ENCODE results near the gene ZNF485. TPM values are rescaled to one million over a fixed set of nuclear protein-coding genes. Genes with fewer than 3 reads are reported as not detected.

ZNF485 gene
- polyA plus RNA-seq, 3 donors, result 0.19 to 0.79 (median 0.27) TPM

DNA sequence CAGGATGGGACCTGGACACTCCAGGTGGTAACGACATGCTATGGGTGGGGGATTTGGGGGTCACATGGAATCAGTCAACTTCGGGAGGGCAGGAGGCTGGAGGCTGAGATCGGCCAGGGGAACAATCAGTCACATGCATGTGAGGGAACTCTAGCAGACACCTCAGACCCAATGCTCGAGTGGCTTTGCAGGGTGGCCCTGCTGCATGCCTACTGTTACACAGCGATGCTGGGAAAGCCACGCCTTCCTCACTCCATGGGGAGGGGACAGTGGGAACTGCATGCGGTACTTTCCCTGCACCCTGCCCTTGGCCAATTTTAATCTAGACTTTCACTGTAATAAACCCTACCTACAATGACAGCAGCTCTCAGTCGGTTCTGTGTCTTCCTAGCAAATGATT lies 49.1 kb downstream of the ZNF485 start:
- no peaks in the 10 kb centered on the region for H3K27me3 ChIP-seq (ENCODE audit: control insufficient read depth in 2 of 2, insufficient read depth in 2 of 2, low read length in 2 of 2)
- no peak overlapping the region for H3K9ac ChIP-seq (ENCODE audit: insufficient read depth, low read length, poor library complexity, severe bottlenecking)
- TF ChIP-seq, protein P1, sequence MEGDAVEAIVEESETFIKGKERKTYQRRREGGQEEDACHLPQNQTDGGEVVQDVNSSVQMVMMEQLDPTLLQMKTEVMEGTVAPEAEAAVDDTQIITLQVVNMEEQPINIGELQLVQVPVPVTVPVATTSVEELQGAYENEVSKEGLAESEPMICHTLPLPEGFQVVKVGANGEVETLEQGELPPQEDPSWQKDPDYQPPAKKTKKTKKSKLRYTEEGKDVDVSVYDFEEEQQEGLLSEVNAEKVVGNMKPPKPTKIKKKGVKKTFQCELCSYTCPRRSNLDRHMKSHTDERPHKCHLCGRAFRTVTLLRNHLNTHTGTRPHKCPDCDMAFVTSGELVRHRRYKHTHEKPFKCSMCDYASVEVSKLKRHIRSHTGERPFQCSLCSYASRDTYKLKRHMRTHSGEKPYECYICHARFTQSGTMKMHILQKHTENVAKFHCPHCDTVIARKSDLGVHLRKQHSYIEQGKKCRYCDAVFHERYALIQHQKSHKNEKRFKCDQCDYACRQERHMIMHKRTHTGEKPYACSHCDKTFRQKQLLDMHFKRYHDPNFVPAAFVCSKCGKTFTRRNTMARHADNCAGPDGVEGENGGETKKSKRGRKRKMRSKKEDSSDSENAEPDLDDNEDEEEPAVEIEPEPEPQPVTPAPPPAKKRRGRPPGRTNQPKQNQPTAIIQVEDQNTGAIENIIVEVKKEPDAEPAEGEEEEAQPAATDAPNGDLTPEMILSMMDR (IDR thresholded peaks at IDR 0.05), result no peak
- Mint-ChIP-seq H3K36me3 (no peaks in the 10 kb centered on the region), H3K4me1 (no peaks in the 10 kb centered on the region), H3K27me3 (ENCODE audit: low read depth in 3 of 3) (peaks cover 5 to 13% (median 6%) of the 10 kb centered on the region in 3 donors), H3K4me3 (no peak overlapping the region), H3K9me3 (peaks cover 0 to 8% (median 5%) of the 10 kb centered on the region in 7 donors), H3K27ac (no peak overlapping the region)
- H3K4me2 ChIP-seq (replicated peaks; ENCODE audit: extremely low read depth, low read length, poor library complexity, severe bottlenecking), result no peak overlapping the region
- no peak overlapping the region for H2AFZ ChIP-seq (ENCODE audit: insufficient read depth, low read depth, low read length, poor library complexity, severe bottlenecking)
- no peak for DNase-seq
- H3K4me3 ChIP-seq (replicated peaks in 1 of 3; ENCODE audit: low read depth in 2 of 3, low read length in 3 of 3), result no peak overlapping the region
- H3K4me1 ChIP-seq (ENCODE audit: control insufficient read depth in 1 of 2, insufficient read depth in 2 of 2, low read length in 2 of 2), result no peaks in the 10 kb centered on the region
- H3K79me2 ChIP-seq (ENCODE audit: insufficient read depth, low read length), result no peaks in the 10 kb centered on the region
- no peak overlapping the region for H3K27ac ChIP-seq (ENCODE audit: low read depth in 1 of 2, low read length in 2 of 2)
- intact Hi-C loops (cut with micrococcal nuclease), result no loop called here
- WGBS (ENCODE audit: insufficient coverage), result 95% methylated on average over 5 of the region's 8 CpGs
- no peaks in the 10 kb centered on the region for H4K20me1 ChIP-seq (ENCODE audit: insufficient read depth, low read length)
- H3K36me3 ChIP-seq (replicated peaks in 1 of 2; ENCODE audit: control insufficient read depth in 1 of 2, insufficient read depth in 2 of 2, low read length in 2 of 2), result no peaks in the 10 kb centered on the region
- no peaks in the 10 kb centered on the region for H3K9me3 ChIP-seq (replicated peaks in 1 of 2; ENCODE audit: control insufficient read depth in 1 of 2, insufficient read depth in 1 of 2, low read length in 2 of 2)

DNA sequence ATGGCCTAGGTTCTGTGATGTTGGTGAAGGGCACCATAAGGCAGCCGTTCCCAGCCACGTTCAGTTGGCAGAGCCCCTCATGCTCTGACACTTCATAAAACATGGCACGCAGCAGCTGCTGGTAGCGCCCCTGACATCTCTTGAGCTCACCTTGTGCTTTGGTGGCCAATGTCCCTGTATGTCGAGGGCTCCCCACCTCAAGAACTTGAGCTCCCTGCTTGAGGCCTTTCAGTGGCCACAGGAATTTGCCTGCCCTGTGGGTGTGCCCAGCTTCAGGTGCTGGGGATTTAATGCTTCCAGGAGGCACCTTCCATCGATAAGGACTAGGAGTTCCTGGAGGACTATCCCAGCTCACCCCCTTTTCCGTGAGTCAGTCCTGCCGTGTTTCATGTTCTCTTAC lies 52.0 kb downstream of the ZNF485 start:
- Histone ChIP-seq H2AFZ (ENCODE audit: insufficient read depth, low read depth, low read length, poor library complexity, severe bottlenecking) (no peak overlapping the region), H3K9ac (ENCODE audit: insufficient read depth, low read length, poor library complexity, severe bottlenecking) (no peak overlapping the region), H3K79me2 (ENCODE audit: insufficient read depth, low read length) (no peaks in the 10 kb centered on the region), H3K4me1 (ENCODE audit: control insufficient read depth in 1 of 2, insufficient read depth in 2 of 2, low read length in 2 of 2) (no peaks in the 10 kb centered on the region), H4K20me1 (ENCODE audit: insufficient read depth, low read length) (no peaks in the 10 kb centered on the region), H3K4me2 (replicated peaks; ENCODE audit: extremely low read depth, low read length, poor library complexity, severe bottlenecking) (no peak overlapping the region), H3K36me3 (replicated peaks in 1 of 2; ENCODE audit: control insufficient read depth in 1 of 2, insufficient read depth in 2 of 2, low read length in 2 of 2) (no peaks in the 10 kb centered on the region), H3K27ac (ENCODE audit: low read depth in 1 of 2, low read length in 2 of 2) (no peak overlapping the region), H3K27me3 (ENCODE audit: control insufficient read depth in 2 of 2, insufficient read depth in 2 of 2, low read length in 2 of 2) (no peaks in the 10 kb centered on the region), H3K4me3 (replicated peaks in 1 of 3; ENCODE audit: low read depth in 2 of 3, low read length in 3 of 3) (no peak overlapping the region), H3K9me3 (replicated peaks in 1 of 2; ENCODE audit: control insufficient read depth in 1 of 2, insufficient read depth in 1 of 2, low read length in 2 of 2) (no peaks in the 10 kb centered on the region)
- Mint-ChIP-seq H3K4me1 (no peaks in the 10 kb centered on the region), H3K9me3 (peaks cover 0 to 11% (median 5%) of the 10 kb centered on the region in 7 donors), H3K27ac (no peak overlapping the region), H3K27me3 (ENCODE audit: low read depth in 3 of 3) (peaks cover 6 to 9% (median 9%) of the 10 kb centered on the region in 3 donors), H3K4me3 (no peak overlapping the region), H3K36me3 (no peaks in the 10 kb centered on the region)
- intact Hi-C loops (cut with micrococcal nuclease), result no loop called here
- WGBS (ENCODE audit: insufficient coverage), result 90% methylated on average over 7 of the region's 8 CpGs
- TF ChIP-seq, protein P1 (IDR thresholded peaks at IDR 0.05), result no peak
- DNase-seq, result no peak

All from CD14-positive monocyte (primary cell).